ENCODE results near the gene ISYNA1.

DNA sequence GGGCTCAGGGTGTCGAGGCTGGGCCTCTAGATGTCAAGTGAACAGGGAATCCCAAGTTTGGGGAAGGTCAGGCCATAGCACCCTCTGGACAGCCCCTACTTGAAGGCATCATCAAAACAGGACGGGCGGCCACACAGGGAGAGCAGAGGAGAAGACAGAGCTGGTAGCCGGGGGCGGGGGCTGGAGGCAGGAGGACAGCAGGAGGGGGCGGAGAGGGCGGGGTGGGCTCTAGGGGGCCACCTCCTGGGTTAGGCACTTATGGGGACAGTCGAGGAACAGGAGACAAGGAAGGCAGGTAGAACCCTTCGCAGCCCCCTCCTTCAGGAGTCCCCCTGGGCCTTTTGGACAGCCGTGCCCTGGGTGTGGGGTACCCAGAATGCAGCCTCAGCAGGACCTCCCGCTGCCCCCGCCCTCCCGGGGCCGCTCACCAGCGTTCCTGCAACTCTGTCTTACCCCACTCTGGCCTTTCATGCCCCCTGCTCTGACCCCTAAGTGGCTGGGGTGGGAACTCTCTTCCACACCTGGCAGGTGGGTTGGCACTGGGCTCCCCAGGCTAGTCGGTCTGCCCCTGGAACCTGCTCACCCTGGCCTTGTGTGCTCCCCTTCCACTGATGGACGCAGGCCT lies 12.9 kb downstream of the ISYNA1 start:
- TF ChIP-seq, protein P1, sequence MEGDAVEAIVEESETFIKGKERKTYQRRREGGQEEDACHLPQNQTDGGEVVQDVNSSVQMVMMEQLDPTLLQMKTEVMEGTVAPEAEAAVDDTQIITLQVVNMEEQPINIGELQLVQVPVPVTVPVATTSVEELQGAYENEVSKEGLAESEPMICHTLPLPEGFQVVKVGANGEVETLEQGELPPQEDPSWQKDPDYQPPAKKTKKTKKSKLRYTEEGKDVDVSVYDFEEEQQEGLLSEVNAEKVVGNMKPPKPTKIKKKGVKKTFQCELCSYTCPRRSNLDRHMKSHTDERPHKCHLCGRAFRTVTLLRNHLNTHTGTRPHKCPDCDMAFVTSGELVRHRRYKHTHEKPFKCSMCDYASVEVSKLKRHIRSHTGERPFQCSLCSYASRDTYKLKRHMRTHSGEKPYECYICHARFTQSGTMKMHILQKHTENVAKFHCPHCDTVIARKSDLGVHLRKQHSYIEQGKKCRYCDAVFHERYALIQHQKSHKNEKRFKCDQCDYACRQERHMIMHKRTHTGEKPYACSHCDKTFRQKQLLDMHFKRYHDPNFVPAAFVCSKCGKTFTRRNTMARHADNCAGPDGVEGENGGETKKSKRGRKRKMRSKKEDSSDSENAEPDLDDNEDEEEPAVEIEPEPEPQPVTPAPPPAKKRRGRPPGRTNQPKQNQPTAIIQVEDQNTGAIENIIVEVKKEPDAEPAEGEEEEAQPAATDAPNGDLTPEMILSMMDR (IDR thresholded peaks at IDR 0.05 in 4 of 5, conservative IDR thresholded peaks at IDR 0.05 in 1 of 5): no peak
- TF ChIP-seq POLR2A (IDR thresholded peaks at IDR 0.05): no peak
